BJ (cell line): ENCODE data around the gene FBXO31. TPM values are rescaled to one million over a fixed set of nuclear protein-coding genes. Genes with fewer than 3 reads are reported as not detected.
A peak's percentile ranks its signal among the peaks of the same experiment; 100 is the strongest.

Source experiments
- CTCF ChIA-PET: fragments of 350-600 bp; formaldehyde crosslinking; extraction: SDS; loops from one replicate; lab custom pipeline; 2021; ENCODE audit warnings: antibody characterized with exemption, inconsistent platforms; lab: Yijun Ruan, JAX
- POLR2A ChIA-PET: fragments of 300-600 bp; sonication (Branson Sonifier 250); formaldehyde crosslinking; extraction: SDS; loops from one replicate; lab custom pipeline; 2021; ENCODE audit warnings: antibody characterized with exemption; lab: Charles Lee
- DNase-seq: peaks from one replicate; pipeline ENCODE4 v3.0.0-alpha.2; 2011; ENCODE audit warnings: low read depth
- H3K27me3 ChIP-seq: 2 replicates; pipeline ENCODE4 v1.6.0; 2011; ENCODE audit warnings: low read length; ENCODE audit not compliant: control insufficient read depth, insufficient read depth
- H3K36me3 ChIP-seq: 2 replicates; pipeline ENCODE4 v1.5.1; 2011; ENCODE audit warnings: low read length; ENCODE audit not compliant: control insufficient read depth, insufficient read depth
- H3K4me3 ChIP-seq: 2 replicates; pipeline ENCODE4 v1.5.1; 2011; ENCODE audit warnings: low read depth, mild to moderate bottlenecking, control low read depth, low read length
- polyA plus RNA-seq: library from polyadenylated mRNA; depleted of rRNA; stranded (reverse); fragments of >200 nt; gene quantifications from 2 replicates; pipeline ENCODE4 v1.2.3, GENCODE V29; 2011
- TF ChIP-seq, protein P1 (sequence below): IDR thresholded peaks from 2 replicates; pipeline ENCODE4 v1.5.1; 2011; ENCODE audit warnings: low read depth, mild to moderate bottlenecking, control low read depth, inconsistent platforms, low read length, moderate library complexity; ENCODE audit not compliant: insufficient read depth

Gene FBXO31
- polyA plus RNA-seq, 1 experiment = 24.8 TPM

DNA sequence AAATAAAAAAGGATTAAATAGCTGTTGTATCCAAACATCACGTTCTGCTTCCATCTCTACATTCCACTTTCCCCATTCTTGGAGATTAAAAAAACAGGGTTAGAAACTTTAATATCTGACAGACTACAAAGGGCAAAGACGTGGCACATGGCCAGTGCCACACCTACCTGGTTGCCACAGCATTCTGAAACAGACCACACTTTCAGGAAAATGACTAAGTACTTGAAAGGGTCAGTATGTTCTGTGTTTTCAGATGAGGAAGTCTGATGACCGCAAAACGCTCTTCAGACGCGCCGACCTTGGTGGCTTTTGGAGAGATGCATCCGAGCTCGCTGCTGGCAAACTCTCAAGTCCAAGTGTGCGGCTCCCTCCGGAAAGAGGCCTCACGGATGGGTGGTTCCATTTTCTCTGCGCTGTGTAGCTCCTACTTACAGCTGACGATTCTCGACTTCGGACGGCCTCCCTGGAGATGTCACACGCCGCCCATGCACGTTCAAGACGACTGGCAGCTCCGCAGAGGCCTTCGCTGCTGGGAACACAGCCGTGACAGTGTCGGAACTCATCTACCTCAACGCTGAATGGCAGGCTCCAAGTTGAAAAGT is 24.0 kb upstream of the FBXO31 start:
- DNase-seq = peak; percentile 59
- no peak overlapping the region for H3K4me3 ChIP-seq
- H3K36me3 ChIP-seq = peaks cover 21% of the 10 kb centered on the region
- POLR2A ChIA-PET = no interaction called here
- no peaks in the 10 kb centered on the region for H3K27me3 ChIP-seq
- CTCF ChIA-PET = interaction anchor here (0.6 to 1.2 kb wide), 5 partner anchors 9 to 229 kb away, joined by 3 to 6 read pairs (median 4); partner anchors contain the start of gene C16orf95
- TF ChIP-seq, protein P1, sequence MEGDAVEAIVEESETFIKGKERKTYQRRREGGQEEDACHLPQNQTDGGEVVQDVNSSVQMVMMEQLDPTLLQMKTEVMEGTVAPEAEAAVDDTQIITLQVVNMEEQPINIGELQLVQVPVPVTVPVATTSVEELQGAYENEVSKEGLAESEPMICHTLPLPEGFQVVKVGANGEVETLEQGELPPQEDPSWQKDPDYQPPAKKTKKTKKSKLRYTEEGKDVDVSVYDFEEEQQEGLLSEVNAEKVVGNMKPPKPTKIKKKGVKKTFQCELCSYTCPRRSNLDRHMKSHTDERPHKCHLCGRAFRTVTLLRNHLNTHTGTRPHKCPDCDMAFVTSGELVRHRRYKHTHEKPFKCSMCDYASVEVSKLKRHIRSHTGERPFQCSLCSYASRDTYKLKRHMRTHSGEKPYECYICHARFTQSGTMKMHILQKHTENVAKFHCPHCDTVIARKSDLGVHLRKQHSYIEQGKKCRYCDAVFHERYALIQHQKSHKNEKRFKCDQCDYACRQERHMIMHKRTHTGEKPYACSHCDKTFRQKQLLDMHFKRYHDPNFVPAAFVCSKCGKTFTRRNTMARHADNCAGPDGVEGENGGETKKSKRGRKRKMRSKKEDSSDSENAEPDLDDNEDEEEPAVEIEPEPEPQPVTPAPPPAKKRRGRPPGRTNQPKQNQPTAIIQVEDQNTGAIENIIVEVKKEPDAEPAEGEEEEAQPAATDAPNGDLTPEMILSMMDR = no peak

DNA sequence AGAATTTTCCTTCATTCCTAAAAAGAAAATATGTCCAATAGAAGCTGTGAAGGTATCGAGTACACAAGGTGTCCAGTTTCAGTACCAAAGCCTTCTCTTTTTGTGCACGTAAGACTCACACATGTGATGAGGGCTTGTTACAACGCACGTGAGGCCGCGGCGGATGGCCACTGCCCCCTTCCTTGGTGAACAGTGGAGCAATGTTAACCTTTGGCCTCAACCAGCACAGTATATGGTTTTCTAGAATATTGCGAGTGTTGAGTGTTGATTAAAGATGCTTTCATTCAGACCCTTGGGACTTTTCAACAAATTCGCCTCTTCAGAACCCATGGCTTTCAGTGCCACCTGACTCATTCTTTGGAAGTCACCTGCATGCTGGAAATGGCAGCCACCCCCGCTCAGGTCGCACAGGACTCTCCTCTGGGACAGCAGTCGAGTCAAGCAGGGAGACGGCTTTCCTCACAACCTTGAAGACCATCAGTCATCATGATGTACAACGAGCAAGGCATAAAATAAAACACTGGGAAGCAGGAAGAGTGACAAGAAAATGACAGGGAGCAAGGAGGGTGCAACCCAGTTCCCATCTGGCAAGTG is 23.0 kb upstream of the FBXO31 start:
- no peaks in the 10 kb centered on the region for H3K27me3 ChIP-seq
- no peak for DNase-seq
- TF ChIP-seq, protein P1 = no peak
- CTCF ChIA-PET = interaction anchor here (1.0 to 1.2 kb wide), 2 partner anchors 12 to 144 kb away, joined by 4 to 6 read pairs; no protein-coding TSS in a partner anchor
- H3K36me3 ChIP-seq = peaks cover 16% of the 10 kb centered on the region
- H3K4me3 ChIP-seq = no peak overlapping the region
- POLR2A ChIA-PET = no interaction called here

DNA sequence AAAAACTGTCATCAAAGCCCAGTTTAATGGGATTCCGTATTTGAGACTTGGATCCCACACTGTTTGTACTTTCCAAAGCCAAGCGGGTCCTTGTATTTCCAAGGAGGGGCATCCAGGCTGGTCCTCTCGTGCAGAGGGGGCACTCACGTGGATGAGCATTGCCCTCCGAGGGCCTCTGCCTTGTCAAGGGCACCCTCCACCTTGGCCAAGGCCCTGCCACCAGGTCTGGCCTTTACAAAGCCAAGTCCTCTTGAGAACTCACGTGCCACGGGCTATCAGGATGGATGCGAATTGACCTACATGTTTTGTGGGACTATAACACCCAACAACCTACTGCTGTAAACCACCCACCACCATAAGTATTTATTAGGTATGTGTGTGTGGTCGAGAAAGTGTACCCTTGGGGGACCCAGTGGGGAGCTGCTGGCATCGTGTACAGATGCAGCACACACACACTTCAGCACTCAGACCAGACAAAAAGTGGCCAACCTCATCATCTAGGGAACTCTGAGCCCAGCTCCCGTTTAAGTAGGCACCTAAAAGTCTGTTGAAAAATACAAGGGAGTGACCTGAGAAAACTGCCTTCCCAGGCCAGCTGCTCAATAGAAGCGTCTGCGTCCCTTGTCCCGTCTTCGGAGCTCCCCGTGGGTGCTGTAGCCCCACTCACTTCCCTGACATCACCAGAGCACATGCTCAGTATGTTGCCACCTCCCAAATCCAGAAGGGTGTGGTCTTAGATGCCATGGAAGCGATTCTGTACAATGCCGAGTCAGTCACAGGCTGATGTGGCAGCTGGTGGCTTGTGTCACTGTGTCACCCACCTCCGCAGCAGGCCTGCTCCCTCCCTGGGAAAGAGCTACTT is 21.4 kb upstream of the FBXO31 start:
- POLR2A ChIA-PET = no interaction called here
- Histone ChIP-seq H3K27me3 (no peaks in the 10 kb centered on the region), H3K4me3 (no peak overlapping the region), H3K36me3 (peaks cover 11% of the 10 kb centered on the region)
- no peak for DNase-seq
- CTCF ChIA-PET = interaction anchor here (1.2 kb wide), 2 partner anchors 10 to 12 kb away, joined by 3 to 6 read pairs; no protein-coding TSS in a partner anchor
- TF ChIP-seq, protein P1 = no peak

DNA sequence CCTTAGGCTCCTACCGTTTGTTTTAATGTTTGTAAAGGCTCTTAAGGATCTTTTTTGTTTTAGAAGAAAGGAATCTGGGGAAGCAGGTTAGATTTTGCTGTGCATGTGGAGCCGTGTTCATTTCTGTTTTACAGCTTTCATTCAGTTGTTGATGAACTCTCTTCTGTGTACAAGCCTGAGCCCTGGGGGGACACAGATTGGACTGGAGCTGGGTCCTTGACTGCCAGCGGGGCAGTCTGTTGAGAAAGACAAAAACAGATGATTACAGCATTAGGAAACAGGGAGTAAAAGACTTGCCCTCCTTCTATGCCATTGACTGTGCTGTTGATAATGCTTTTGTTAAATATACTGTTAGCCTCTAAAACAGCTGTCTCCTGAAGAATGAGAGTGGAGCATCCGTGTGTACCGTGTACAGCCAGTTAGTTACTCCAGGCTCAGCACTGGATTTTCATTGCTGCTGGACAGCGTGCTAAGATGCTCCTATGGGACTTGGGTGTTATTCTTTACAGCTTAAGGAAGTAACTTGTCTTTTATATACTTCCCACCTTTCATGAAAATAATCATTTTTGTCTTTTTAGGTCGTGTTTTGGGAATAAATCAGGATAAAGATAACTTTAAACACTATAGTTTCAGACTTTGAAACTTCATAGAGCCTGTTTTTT is 11.7 kb upstream of the FBXO31 start:
- H3K36me3 ChIP-seq = peaks cover 6% of the 10 kb centered on the region
- POLR2A ChIA-PET = interaction anchor here (0.6 kb wide), 1 partner anchor 90 kb away, joined by 3 read pairs; no protein-coding TSS in a partner anchor
- no peak for DNase-seq
- no peak overlapping the region for H3K4me3 ChIP-seq
- CTCF ChIA-PET = interaction anchor here (0.6 to 3.8 kb wide), 10 partner anchors 10 to 877 kb away, joined by 3 to 27 read pairs (median 4); partner anchors contain the start of gene FBXO31
- H3K27me3 ChIP-seq = no peaks in the 10 kb centered on the region
- TF ChIP-seq, protein P1 = no peak
